GM18499 (cell line): ENCODE measurements around the gene YWHAG.
"Not testable (repeated sequence)": the region's sequence is repeated elsewhere in the genome, so short reads cannot be mapped to it uniquely, and the experiment has no call there.

ENCODE experiments used
- ATAC-seq: cut with Tn5 transposase; IDR thresholded peaks from one replicate; pipeline ENCODE4 v1.9.1; 2021; ENCODE audit warnings: moderate number of reproducible peaks; ENCODE audit not compliant: insufficient read depth, unreplicated experiment

The YWHAG gene

GRCh38 chr7:76302347-76303201, 56.2 kb downstream of the YWHAG start, which contains the start of gene HSPB1:
HSPB1 (plus strand) TSS chr7:76302673; CDS start chr7:76302713, 40 bp downstream.
- ATAC-seq = no peak

GRCh38 chr7:76301000-76301399, 57.8 kb downstream of the YWHAG start:
- ATAC-seq = no peak

GRCh38 chr7:76300166-76300731, 58.5 kb downstream of the YWHAG start:
- no peak for ATAC-seq

GRCh38 chr7:76296743-76297740, 61.7 kb downstream of the YWHAG start:
- no peak for ATAC-seq

GRCh38 chr7:76294344-76295024, 64.3 kb downstream of the YWHAG start:
- ATAC-seq = no peak

GRCh38 chr7:76293407-76293901, 65.3 kb downstream of the YWHAG start:
- no peak for ATAC-seq

- not testable (repeated sequence) for ATAC-seq
Measured at GRCh38 chr7:76292911-76293310, 65.9 kb downstream of the YWHAG start.

GRCh38 chr7:76292213-76292573, 66.6 kb downstream of the YWHAG start:
- ATAC-seq = no peak

- peak; percentile 76 for ATAC-seq
Measured at GRCh38 chr7:76291351-76292212, 67.2 kb downstream of the YWHAG start.

- ATAC-seq = not testable (repeated sequence)
Measured at GRCh38 chr7:76290847-76291350, 67.9 kb downstream of the YWHAG start.

- no peak for ATAC-seq
Measured at GRCh38 chr7:76286842-76287403, 71.9 kb downstream of the YWHAG start.

- ATAC-seq = no peak
Measured at GRCh38 chr7:76285604-76286374, 73.0 kb downstream of the YWHAG start.

GRCh38 chr7:76283254-76284159, 75.3 kb downstream of the YWHAG start:
- no peak for ATAC-seq

- no peak for ATAC-seq
Measured at GRCh38 chr7:76282344-76283253, 76.2 kb downstream of the YWHAG start.

- ATAC-seq = no peak
Measured at GRCh38 chr7:76281706-76282343, 77.0 kb downstream of the YWHAG start.
